GM19238 (cell line): ENCODE results near the gene CEP78.
"Not testable (repeated sequence)": the region's sequence is repeated elsewhere in the genome, so short reads cannot be mapped to it uniquely, and the experiment has no call there.

Experiments
- DNase-seq: peaks from one replicate; pipeline ENCODE4 v3.0.0; 2011; ENCODE audit warnings: low spot score; ENCODE audit not compliant: insufficient read length

CEP78 gene

DNA sequence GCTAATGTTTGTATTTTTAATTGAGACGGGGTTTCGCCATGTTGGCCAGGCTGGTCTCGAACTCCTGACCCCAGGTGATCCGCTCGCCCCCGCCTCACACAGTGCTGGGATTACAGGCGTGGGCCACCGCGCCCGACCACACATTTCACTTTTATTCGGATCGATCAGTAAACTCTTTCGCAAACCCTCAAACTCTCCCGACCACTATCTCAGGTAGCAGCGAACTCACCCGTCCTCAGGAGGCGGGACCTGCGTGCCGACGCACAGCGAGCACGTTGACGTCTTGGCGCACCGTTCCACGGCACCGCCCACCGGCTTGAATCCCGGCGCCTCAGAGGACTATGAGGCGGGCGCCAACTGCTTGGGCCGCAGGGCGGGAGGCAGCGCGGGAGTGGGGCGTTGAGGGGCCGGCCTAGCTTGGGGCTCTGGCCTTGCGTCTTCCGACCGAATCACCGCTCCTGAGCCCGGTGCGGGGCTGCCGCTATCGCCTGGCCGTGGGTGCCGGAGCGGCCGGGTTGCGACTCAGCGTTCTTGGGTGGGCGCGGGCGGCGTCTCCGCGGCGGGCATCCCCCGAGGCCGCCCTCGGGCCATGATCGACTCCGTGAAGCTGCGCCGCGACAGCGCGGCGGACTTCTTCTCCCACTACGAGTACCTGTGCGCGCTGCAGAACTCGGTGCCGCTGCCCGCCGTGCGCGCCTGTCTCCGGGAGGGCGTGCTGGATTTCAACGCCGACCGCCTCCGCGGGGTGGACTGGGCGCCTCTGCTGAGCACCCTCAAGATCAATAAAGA is at the start of gene CEP78:
Gene CEP78, plus strand, starts transcription at position 314 of the 789 bp plus-strand sequence. Its CDS starts 276 bp downstream, at position 590.
- DNase-seq, result peak; percentile 88

GRCh38 chr9:78187763-78188484 is 48.0 kb upstream of the CEP78 start:
- DNase-seq, result no peak

- DNase-seq, result no peak
These were observed 47.3 kb upstream of the CEP78 start for GRCh38 chr9:78188594-78188993.

DNA sequence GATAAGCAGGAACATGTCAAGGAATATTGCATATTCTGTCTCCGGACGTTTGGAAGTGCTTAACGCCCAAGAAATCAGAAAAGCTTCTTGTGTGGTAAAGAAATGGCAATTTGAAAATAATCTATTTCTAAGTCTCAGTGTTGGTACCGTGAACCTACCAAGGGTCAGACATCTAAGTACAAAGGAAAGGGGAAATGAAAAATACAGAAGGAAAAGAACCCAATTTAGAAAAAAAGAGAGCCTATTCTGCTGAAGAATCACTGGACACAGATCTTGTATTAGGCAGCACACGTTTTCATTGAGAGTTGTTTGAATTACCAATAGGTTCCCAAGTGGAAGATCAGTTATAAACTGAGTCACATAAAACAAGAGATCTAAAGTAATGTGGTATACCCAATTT is 46.9 kb upstream of the CEP78 start:
- DNase-seq, result no peak

DNA sequence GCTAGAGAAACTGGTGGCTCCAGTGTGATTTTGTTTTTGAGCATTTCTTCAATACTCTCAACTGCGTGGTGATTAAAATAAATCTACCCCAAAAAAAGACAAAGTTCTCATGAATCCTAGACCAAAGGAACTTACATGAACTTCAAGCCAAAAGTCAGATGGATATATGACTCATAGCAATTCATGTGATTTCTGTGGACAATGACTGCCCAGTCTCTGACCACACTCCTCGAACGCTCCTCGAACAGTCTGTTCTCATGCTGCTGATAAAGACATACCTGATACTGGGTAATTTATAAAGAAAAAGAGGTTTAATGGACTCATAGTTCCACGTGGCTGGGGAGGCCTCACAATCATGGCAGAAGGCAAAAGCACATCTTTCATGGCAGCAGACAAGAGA is 46.4 kb upstream of the CEP78 start:
- no peak for DNase-seq

DNA sequence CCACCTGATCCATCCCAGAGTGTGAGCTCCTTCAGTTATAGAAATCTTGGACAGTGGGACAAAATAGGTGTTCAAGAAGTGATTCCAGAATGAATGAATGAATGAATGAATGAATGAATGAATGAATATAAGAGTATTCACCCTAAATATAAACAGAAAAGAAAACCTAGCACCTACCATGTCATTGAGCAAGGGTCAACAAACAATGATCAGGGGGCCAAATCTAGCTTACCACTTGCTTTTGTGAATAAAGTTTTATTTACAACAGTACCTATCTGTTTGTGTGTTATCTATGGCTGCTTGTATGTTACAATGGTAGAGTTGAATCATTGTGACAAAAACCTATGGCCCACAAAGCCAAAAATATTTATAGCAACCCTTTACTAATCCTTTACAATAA is 43.9 kb upstream of the CEP78 start:
- DNase-seq, result no peak

- no peak for DNase-seq
These were observed 39.6 kb upstream of the CEP78 start for GRCh38 chr9:78196258-78196657.

DNA sequence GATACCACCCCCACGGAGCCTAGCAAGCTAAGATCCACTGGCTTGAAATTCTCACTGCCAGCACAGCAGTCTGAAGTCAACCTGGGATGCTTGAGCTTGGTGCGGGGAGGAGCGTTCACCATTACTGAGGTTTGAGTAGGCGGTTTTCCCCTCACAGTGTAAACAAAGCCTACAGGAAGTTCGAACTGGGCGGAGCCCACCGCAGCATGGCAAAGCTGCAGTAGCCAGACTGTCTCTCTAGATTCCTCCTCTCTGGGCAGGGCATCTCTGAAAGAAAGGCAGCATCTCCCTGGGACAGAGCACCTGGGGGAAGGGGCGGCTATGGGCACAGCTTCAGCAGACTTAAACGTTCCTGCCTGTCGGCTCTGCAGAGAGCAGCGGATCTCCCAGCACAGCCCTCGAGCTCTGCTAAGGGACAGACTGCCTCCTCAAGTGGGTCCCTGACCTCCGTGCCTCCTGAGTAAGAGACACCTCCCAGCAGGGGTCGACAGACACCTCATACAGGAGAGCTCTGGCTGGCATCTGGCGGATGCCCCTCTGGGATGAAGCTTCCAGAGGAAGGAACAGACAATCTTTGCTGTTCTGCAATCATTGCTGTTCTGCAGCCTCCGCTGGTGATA is 34.6 kb upstream of the CEP78 start:
- DNase-seq, result not testable (repeated sequence)

DNA sequence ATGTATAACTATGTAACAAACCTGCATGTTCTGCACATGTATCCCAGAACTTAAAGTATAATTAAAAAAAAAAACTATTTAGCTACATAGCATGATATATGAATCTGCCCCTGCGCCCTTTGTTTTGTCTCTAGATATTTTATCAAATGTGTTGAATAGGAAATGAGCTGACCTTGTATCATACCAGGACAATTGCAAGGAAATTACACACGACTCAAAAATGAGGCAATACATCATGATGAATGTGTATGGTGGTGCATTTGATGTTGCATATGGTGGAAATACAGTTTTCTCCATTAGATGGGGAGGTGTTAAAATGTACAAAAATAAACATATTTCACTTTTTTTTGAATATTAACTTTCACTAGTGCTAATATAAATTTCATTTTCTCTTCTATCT is 28.6 kb upstream of the CEP78 start:
- no peak for DNase-seq

DNA sequence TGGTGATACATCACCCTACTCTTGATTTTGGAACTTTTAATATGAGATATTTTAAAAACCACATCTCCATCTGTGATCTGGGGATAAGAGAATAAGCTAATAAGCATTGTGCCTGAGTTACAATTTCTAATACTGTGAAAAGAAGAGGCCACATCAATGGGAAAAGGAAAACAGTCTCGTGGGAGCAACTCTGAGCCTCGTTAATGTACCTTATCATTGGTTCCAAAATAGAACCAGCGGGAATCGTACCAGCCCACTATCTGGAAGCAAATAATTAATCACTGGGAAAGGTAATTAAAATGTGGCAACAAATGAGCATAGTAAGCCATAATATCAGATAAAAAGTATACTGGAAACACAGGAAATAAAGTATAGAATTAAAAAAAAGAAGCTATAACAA is 28.0 kb upstream of the CEP78 start:
- DNase-seq, result no peak

DNA sequence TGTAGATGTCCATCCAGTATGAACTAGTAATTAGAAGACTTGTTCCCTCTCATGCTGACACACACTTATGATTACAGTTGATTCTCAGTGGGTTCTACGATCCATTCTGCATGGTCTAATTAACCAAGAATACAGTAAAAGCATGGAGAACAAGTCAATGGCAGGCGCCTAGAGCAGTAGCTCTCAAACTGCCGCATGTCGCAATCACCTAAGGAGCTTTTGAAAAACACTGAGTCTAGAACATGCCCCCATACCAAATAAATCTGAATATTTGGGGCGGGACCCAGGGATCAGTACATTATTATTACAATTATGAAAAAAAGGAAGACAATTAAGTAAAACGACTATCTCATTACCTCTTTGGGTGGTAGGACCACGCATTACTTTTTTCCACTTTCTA is 26.7 kb upstream of the CEP78 start:
- no peak for DNase-seq

DNA sequence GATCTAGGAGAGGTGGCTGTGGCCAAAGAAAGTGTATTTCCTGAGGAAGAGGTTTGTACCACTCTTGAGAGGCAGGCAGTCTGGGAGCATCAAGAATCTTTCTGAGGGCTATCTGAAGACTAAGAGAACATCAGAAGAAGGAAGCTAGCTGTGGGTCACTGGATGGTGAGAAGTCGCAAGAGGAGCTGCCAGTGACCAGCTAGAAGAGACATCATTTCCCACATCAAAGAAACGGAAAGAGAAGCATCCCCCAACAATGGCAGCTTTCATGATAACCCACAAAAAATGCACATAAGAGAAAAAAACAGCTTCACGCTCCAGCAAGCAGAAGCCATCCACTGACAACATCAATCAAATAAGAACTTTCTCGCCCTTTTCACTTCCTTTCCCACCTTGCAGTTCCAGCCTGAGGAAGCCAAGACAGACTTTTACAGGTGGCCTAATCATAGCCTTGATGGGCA is 25.0 kb upstream of the CEP78 start:
- peak; percentile 18 for DNase-seq

GRCh38 chr9:78212868-78213267 is 23.0 kb upstream of the CEP78 start:
- DNase-seq, result no peak

DNA sequence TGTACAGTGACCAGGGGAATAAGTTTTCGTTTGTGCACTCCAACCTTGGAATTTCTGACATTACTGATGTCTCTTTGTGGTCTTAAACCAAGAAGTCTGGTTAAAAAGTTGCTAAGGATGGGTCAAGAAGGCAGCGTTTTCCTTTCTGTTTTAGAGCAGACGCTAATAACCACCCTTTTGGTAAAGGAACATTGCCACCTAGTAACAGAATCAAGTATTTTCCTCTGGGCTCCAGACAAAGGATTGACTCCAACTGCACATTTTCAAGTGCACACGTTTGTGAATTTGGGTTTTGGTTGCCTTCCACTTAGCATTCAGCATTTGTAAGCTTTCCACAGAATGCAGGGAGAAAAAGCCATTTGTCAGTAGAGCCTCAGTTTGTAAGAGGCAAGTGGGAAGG is 22.2 kb upstream of the CEP78 start:
- no peak for DNase-seq

DNA sequence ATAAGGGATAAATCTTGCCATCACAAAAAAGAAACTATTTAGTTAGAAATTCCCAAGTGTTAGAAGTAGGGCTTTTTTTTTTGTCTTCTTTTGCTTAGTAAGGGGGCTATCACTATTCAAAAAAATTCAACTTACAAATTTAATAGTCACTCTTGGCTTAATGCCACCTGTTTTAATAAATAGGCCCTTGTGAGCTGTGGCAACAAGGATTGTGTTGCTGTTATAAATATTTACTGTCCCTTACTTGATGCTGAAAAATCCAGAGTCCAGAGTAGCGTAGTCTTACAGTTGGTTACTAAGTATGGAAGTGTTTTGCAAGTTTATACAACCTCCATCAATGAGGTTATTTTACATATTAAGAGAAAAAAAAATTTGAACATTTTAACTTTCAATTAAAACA is 21.4 kb upstream of the CEP78 start:
- no peak for DNase-seq

DNA sequence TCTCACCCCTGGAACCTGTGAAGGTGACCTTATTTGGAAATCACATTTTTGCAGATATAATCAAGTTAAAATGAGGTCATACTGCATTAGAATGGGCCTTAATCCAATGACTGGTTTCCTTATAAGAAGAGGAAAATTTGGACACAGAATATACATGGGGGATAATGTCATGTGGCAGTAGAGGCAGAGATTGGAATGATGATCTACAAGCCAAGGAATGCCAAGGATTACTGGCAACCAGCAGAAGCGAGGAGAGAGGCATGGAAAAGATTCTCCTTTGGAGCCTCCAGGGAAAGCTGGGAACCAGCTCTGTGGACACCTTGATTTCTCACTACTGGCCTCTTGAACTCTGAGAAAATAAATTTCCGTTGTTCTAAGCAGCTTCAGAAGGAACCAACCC is 20.2 kb upstream of the CEP78 start:
- no peak for DNase-seq

DNA sequence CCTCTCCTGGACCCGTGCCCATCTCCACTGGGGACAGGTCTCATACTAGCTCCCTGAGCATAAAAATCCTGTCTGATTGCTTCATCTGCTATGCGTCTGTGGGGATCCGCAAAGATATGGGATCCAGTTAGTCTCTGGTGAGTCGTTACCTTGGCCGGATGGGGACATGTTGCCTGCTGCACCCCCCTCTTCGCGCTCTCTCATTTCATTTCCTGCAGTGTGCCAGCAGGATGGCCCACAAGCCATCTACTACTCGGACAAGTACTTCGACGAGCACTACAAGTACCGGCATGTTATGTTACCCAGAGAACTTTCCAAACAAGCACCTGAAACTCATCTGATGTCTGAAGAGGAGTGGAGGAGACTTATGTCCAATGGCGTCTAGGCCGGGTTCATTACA is 17.0 kb upstream of the CEP78 start:
- DNase-seq, result no peak

DNA sequence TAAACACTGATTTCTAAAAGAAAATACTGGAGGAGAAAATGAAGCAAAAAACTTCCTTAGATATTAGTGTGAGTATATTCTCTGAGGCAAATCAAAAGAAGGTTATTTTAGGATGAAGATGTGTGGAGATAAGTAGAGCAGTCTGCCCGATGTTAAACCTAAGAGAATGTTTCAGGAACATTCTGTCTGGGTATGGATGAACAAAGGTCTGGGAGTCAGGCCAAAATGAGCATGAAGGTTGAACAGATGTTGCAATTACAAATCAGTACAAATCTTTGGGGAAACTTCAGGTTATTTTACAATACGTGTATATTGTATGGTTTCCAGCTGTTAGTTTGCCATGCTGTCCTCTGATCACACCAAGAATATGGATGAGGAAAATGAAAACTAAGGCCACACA is 14.4 kb upstream of the CEP78 start:
- no peak for DNase-seq

GRCh38 chr9:78221841-78222240 is 14.0 kb upstream of the CEP78 start:
- DNase-seq, result not testable (repeated sequence)

DNA sequence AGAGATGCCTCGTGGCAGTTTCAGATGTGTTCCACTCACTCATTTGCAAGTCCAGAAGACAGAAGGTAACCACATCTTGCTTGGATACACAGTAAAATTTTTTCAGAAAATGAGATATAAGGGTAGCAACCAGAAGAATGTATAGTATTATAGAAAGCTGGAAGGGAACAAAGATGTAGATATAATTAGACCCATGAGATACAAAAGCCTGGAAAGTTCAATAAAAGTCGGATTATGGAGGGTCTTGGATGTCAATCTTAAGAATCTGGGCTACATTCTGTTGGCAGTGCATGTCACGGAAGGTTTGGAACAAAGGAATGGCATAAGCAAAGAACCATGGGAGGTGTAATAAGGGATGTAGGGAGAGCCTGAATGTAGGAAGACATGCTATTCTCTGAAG is 5.1 kb upstream of the CEP78 start:
- no peak for DNase-seq

- not testable (repeated sequence) for DNase-seq
These were observed 3.4 kb upstream of the CEP78 start for GRCh38 chr9:78232471-78232870.

GRCh38 chr9:78234810-78235209 is 1.1 kb upstream of the CEP78 start:
- no peak for DNase-seq
